NCI-H146 (cell line): ENCODE measurements around the gene WDR75.
A peak's percentile ranks its signal among the peaks of the same experiment; 100 is the strongest.

ENCODE experiments used
- DNase-seq: peaks from one replicate; lab custom pipeline; 2025; lab: John Stamatoyannopoulos, UW

Gene WDR75

DNA sequence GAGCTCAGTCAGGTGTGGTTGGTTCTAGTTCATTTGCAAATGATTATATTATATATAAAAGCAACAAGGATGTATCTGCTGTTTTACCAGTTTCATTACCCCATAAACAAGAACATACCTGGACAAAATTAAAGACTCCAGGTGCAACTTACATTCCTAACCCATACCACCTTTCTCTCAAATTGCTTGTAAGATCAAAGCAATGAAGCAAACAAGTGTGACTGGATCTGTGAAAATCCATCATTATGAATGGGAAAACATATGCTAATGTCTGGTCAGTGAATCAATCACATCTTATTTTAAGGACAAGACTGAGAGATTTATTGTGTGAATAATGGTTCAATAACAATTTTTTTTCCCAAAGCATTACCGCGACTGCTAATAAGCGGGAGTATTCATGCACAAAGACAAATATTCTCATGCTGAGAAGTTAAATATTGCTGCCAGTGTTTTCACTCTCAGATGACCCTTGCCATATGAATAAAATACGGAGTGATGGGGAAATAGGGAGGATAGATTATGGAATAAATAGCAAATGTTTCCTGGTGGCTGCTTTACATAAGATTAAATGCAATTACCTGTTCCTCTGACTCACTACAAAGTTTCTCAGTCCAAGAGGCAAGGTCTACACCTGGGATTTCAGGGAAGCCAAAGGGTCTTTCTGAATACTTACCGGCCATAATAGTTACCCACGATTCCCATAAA lies 59.3 kb downstream of the WDR75 start:
- peak; percentile 65 for DNase-seq

DNA sequence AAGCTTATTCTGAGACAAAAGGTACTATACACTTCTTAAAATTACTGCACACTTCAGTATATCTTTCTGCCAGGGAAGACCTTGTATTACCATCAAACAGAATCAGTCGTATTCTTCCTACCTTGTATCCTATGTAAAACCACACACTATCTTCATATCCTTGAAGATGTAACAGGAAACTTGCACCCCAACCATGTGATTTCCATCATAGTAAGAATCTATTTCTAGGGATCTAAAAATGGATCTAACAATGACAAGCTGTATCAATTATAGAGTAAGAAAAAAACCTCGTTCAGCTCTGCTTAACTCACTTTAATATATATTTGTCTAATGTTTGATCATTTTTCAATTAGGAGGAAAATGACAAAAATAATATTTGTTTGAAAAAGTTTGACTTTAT lies 60.2 kb downstream of the WDR75 start:
- no peak for DNase-seq

- no peak for DNase-seq
Measured at GRCh38 chr2:189502714-189503113, 61.4 kb downstream of the WDR75 start.

- DNase-seq, result no peak
Measured at GRCh38 chr2:189504238-189504637, 63.0 kb downstream of the WDR75 start.

DNA sequence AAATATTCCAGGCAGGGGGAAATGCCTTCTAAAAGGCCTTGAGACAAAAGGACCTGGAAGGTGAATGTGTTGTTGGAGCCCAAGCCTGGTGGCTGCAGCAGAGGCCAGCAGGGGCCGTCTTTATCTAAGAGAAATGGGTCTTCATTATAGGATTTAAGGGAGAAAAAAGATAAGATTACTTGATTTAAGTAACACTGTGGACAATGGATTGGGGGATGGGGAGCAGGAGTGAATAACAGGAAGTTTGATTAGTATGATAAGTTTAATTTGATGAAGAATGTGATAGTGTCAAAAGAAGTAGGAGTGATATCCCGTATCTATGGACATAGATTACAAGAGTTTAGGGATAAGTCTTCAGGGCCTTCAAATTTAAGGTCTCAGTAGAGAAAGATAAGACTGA lies 64.2 kb downstream of the WDR75 start:
- no peak for DNase-seq

GRCh38 chr2:189506514-189506976 lies 65.3 kb downstream of the WDR75 start:
- no peak for DNase-seq

DNA sequence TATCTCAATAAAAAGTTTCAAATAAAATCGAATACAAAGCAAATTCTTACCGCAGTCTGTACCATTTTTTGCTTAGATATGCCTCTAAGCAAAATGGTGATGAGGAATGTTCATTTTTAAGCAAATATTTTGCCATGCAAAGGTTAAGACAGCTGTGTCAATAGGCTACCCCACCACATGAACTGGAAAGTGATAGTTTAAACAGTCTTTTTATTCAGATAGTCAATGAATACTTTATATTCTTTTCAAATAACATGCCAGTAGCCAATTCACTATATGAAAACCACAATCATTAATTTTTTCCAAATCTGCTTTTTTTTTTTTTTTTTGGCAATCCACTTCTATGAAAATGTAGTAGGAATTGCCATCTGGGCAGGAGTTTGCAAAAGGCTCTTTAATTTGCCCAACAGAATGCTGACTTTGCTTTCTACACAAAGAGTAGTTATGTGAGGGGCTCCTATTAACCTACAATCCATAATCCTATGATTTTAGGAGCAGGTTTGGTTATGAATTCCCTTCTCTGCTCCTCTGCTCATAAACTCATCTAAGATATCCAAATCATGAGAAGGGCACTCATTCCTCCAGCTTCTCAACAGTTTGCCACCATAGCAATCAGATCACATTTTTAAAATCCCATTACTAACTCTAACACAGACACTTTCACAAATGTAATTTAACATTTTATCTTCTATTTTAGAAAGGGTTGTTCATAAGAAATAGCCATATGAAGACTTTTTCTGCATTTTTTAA lies 70.1 kb downstream of the WDR75 start:
- DNase-seq, result no peak

DNA sequence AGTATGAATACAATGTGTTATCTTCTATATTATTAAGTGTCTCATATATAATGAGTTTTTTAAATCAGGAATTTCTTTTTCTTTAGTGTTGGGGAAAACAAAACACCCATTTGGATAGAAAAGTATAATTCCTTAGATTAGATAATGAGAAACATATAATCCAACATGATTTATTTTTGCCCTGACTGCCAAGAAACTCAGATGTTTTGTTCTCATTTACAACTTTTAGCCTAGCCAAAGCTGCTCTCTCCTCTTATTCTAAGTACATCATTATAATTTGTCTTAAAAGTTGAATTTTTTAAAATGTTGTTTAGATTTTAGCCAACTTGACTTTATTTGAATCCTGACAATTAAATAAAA lies 70.7 kb downstream of the WDR75 start:
- DNase-seq, result no peak

- no peak for DNase-seq
Measured at GRCh38 chr2:189512879-189513278, 71.6 kb downstream of the WDR75 start.

- DNase-seq, result no peak
Measured at GRCh38 chr2:189514104-189514503, 72.8 kb downstream of the WDR75 start.

- no peak for DNase-seq
Measured at GRCh38 chr2:189515264-189515663, 74.0 kb downstream of the WDR75 start.

DNA sequence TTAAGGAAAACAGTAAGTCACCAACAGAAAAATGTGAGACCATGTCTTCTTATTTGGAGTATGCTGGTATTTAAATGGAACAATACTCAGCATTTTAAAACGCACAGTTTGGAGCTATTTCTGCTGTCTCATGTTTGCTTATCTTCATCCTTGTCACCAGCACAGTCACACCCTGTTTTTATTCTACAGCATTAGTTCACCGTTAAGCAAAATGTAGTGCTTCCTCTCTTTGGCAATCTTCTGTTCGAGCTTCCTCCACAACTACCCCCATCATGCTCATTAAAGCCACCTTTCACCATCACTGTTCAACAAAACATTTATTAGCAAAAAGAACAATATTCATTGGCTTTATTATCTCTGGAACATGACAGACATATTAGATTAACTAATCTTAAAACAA lies 75.3 kb downstream of the WDR75 start:
- no peak for DNase-seq

GRCh38 chr2:189517847-189518535 lies 76.7 kb downstream of the WDR75 start:
- DNase-seq, result no peak

GRCh38 chr2:189519631-189520387 lies 78.5 kb downstream of the WDR75 start:
- no peak for DNase-seq

DNA sequence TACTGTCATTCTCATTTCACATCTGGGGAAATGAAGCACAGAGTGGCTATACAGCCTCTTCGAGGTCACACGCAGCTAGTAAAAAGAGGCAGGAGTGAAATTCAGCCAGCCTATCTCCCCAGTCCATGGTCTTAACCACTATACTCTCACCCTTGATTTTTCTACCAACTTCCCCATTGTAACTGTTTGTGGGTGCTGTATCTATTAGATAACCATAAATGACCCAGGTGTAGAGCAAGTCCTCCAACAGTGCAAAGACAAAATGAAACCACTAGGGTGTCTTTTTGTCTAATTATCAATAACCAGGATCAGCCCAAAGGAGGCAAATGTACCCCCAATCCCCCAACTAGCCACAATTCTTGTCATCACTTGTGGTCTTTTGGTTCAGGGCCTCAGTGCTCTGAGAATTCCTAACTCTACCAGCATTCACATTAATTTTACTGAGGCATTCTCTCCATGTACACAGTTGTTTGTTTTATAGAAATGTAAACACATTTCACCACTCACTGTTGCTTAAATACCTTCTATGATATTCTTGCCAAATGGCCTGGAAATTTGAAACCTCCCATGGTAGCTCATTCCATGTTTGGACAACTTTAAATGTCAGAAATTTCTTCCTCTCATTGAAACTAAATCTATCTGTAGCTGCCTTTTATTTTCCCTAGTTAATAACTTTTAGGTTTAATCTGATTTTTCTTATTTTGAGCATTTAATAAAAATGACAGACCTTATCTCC lies 80.6 kb downstream of the WDR75 start:
- DNase-seq, result no peak

- DNase-seq, result no peak
Measured at GRCh38 chr2:189522435-189523151, 81.3 kb downstream of the WDR75 start.

GRCh38 chr2:189524746-189525145 lies 83.5 kb downstream of the WDR75 start:
- DNase-seq, result no peak
